Measurements from ENCODE around the gene OR51B5. TPM values are rescaled to one million over a fixed set of nuclear protein-coding genes. Genes with fewer than 3 reads are reported as not detected.

The OR51B5 gene
- total and polyA plus RNA-seq, 2 of the 13 experiments (the other 11 are each of a cell fraction or from before 2014, with no cell fraction given): 0.16 to 0.18 TPM

- no peak for TF ChIP-seq ZBTB40 (IDR thresholded peaks at IDR 0.05)
- no peak for TF ChIP-seq ZBTB40 (CRISPR knock-in tag; IDR thresholded peaks at IDR 0.05)
- TF ChIP-seq HOXA3 (CRISPR knock-in tag; IDR thresholded peaks at IDR 0.05): no peak
- TF ChIP-seq RNF2 (conservative IDR thresholded peaks at IDR 0.05; ENCODE audit: low read depth): no peak
- TF ChIP-seq ZNF484 (CRISPR knock-in tag; IDR thresholded peaks at IDR 0.05; ENCODE audit: borderline replicate concordance, low read depth): no peak
- TF ChIP-seq TEF (CRISPR knock-in tag; IDR thresholded peaks at IDR 0.05): no peak
- TF ChIP-seq ZNF777 (CRISPR knock-in tag; IDR thresholded peaks at IDR 0.05): no peak
Measured at GRCh38 chr11:5304046-5304445, 39.3 kb downstream of the OR51B5 start (continued).

All from HepG2 (cell line).